GM12878 (cell line): ENCODE measurements around the gene SSH2. TPM values are rescaled to one million over a fixed set of nuclear protein-coding genes. Genes with fewer than 3 reads are reported as not detected.

ENCODE experiments used
- ATF7 ChIP-seq: fragments of 450-650 bp; IDR thresholded peaks from 2 replicates; pipeline ENCODE4 v1.6.1; 2016; ENCODE audit warnings: low read depth, mild to moderate bottlenecking
- CBX3 ChIP-seq: fragments of 200-600 bp; sonication (generic); IDR thresholded peaks from 2 replicates; pipeline ENCODE4 v1.6.1; 2016; ENCODE audit warnings: low read depth, borderline replicate concordance
- ELK1 ChIP-seq: IDR thresholded peaks from 2 replicates; pipeline ENCODE4 v1.6.1; 2012; ENCODE audit warnings: low read depth, low read length, improper control_type of control experiment
- HDAC6 ChIP-seq: fragments of 200-600 bp; sonication (generic); IDR thresholded peaks from one replicate; pipeline ENCODE4 v1.8.0; 2017; ENCODE audit warnings: antibody characterized with exemption; ENCODE audit not compliant: unreplicated experiment
- JUNB ChIP-seq: IDR thresholded peaks from 2 replicates; pipeline ENCODE4 v1.6.1; 2016; ENCODE audit warnings: antibody characterized with exemption, mild to moderate bottlenecking
- MTA3 ChIP-seq: IDR thresholded peaks from 2 replicates; pipeline ENCODE4 v1.6.1; 2012; ENCODE audit warnings: low read length, inconsistent platforms, borderline replicate concordance
- NFYB ChIP-seq: IDR thresholded peaks from 2 replicates; pipeline ENCODE4 v1.6.1; 2011; ENCODE audit warnings: low read depth, mild to moderate bottlenecking, low read length, improper control_type of control experiment, moderate library complexity; ENCODE audit not compliant: insufficient read depth
- NR2F1 ChIP-seq: fragments of 450-650 bp; conservative IDR thresholded peaks from 2 replicates; pipeline ENCODE4 v1.6.1; 2017; ENCODE audit warnings: mild to moderate bottlenecking
- RAD21 ChIP-seq: IDR thresholded peaks from 2 replicates; pipeline ENCODE4 v1.6.1; 2011; ENCODE audit warnings: mild to moderate bottlenecking, low read depth, low read length, moderate library complexity; ENCODE audit not compliant: insufficient read depth
- RAD51 ChIP-seq: fragments of 450-650 bp; IDR thresholded peaks from 2 replicates; pipeline ENCODE4 v1.6.1; 2016; ENCODE audit warnings: moderate library complexity, mild to moderate bottlenecking, inconsistent platforms
- RB1 ChIP-seq: fragments of 450-650 bp; formaldehyde crosslinking; IDR thresholded peaks from 2 replicates; pipeline ENCODE4 v1.6.1; 2017; ENCODE audit warnings: mild to moderate bottlenecking, borderline replicate concordance
- RELB ChIP-seq: fragments of 450-650 bp; IDR thresholded peaks from 2 replicates; pipeline ENCODE4 v1.6.1; 2017; ENCODE audit warnings: low read depth, mild to moderate bottlenecking, moderate library complexity
- RFX5 ChIP-seq: IDR thresholded peaks from 2 replicates; pipeline ENCODE4 v1.6.1; 2011; ENCODE audit warnings: low read depth, low read length, improper control_type of control experiment
- RUNX3 ChIP-seq: IDR thresholded peaks from 2 replicates; pipeline ENCODE4 v1.6.1; 2012; ENCODE audit warnings: low read length, inconsistent platforms
- STAT1 ChIP-seq: fragments of 450-650 bp; conservative IDR thresholded peaks from 2 replicates; pipeline ENCODE4 v1.6.1; 2014; ENCODE audit warnings: antibody characterized with exemption, mild to moderate bottlenecking
- STAT3 ChIP-seq: IDR thresholded peaks from 2 replicates; pipeline ENCODE4 v1.6.1; 2011; ENCODE audit warnings: low read depth, low read length, improper control_type of control experiment
- TARDBP ChIP-seq: IDR thresholded peaks from 2 replicates; pipeline ENCODE4 v1.6.1; 2016; ENCODE audit warnings: borderline replicate concordance
- ZNF207 ChIP-seq: fragments of 450-650 bp; IDR thresholded peaks from 2 replicates; pipeline ENCODE4 v1.6.1; 2014; ENCODE audit warnings: antibody characterized with exemption, mild to moderate bottlenecking, borderline replicate concordance
- ZZZ3 ChIP-seq: IDR thresholded peaks from 2 replicates; pipeline ENCODE4 v1.6.1; 2011; ENCODE audit warnings: low read depth; ENCODE audit not compliant: control insufficient read depth, insufficient read length
- polyA plus RNA-seq, 11 experiments: library from polyadenylated mRNA; depleted of rRNA in 4 of 11; unstranded in 6 of 11; stranded (reverse) in 5 of 11; fragments of >200 nt; fragmentation: Nextera tagmentation in 4 of 11; fragmentation: Illumina TruSeq in 1 of 11; extraction: Ambion mirVana in 4 of 11; extraction: Trizol in 1 of 11; gene quantifications; 1 replicate in 1 of 11; 2 replicates in 10 of 11; pipeline versions ENCODE4 v1.2.1 to v1.2.3, GENCODE V29; 2011 to 2016; ENCODE audit warnings: inconsistent platforms in 2 of 11, missing spikeins in 2 of 11, low read depth in 1 of 11
- total RNA-seq, 4 experiments: library from RNA; depleted of rRNA in 3 of 4; stranded (reverse); fragments of >200 nt in 3 of 4; fragmentation: Illumina TruSeq in 1 of 4; extraction: Trizol in 1 of 4; gene quantifications; 2 replicates each; pipeline versions ENCODE4 v1.2.1 to v1.2.3, GENCODE V29; 2013 to 2021
- TF ChIP-seq, protein P1 (sequence below): IDR thresholded peaks from 2 replicates; pipeline ENCODE4 v1.6.1; 2011; ENCODE audit warnings: borderline replicate concordance, low read depth, mild to moderate bottlenecking, moderate library complexity, low read length; ENCODE audit not compliant: insufficient read depth, poor library complexity, severe bottlenecking
- TF ChIP-seq, protein P2 (sequence below): IDR thresholded peaks from 2 replicates; pipeline ENCODE4 v1.6.1; 2012; ENCODE audit warnings: improper control_type of control experiment, low read depth, low read length; ENCODE audit not compliant: insufficient replicate concordance

The SSH2 gene
- total and polyA plus RNA-seq, 10 of the 15 experiments (the other 5 are each of a cell fraction or from before 2014, with no cell fraction given) = 9.3 to 65.9 (median 34.0) TPM

DNA sequence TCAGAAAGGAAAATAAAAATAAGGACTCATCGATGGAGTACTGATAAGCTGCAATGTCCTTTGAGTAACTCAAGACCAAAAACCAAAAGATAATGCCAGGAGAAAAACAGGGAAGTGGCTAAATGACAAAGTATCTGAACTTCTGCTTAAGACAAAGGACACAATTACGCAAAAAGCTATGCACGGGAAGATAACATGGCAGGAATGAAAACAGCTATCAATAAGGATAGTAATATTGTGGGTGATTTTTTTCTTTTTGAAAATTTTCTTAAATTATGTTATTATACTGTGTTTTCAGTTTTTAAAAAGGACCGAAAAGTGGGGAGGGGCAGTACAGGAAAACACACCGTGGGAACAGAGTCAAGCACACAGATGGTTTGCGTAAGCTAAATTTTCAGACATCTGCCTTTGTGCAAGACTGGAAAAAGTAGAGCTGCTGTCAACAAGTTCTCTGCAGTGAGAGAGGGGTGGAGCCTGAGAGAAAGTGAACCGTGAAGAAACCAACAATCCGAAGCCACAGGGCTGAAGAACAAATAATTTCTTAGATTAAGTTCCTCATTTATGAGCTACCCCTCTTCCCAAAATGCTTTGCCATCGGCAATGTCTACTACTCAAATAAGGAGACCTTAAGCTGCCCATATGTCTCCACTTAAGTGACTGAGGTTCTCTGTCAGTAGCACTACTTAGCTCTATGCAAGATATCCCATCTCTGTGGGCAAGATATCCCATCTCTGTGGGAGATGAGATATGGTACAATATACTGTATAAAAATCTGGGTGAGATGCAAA, 207.4 kb downstream of the SSH2 start (continued):
- TF ChIP-seq CBX3 (no peak), RAD21 (no peak; the same call in 1 of the 2 replicates), ELK1 (no peak), TARDBP (no peak), RELB (peak; percentile 69), HDAC6 (no peak), RUNX3 (peak; percentile 66), STAT3 (no peak), RAD51 (no peak; the same call in 1 of the 2 replicates), ZZZ3 (no peak), RB1 (no peak), ATF7 (no peak; the same call in none of the 2 replicates), RFX5 (no peak), MTA3 (peak; percentile 51; the same call in 1 of the 2 replicates), ZNF207 (no peak), NFYB (0 out of 2 replicates have a peak, but pooled peaks have one; percentile 20), STAT1 (no peak), NR2F1 (no peak), JUNB (no peak)
- TF ChIP-seq, protein P1, sequence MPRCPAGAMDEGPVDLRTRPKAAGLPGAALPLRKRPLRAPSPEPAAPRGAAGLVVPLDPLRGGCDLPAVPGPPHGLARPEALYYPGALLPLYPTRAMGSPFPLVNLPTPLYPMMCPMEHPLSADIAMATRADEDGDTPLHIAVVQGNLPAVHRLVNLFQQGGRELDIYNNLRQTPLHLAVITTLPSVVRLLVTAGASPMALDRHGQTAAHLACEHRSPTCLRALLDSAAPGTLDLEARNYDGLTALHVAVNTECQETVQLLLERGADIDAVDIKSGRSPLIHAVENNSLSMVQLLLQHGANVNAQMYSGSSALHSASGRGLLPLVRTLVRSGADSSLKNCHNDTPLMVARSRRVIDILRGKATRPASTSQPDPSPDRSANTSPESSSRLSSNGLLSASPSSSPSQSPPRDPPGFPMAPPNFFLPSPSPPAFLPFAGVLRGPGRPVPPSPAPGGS = peak; percentile 63
- TF ChIP-seq, protein P2, sequence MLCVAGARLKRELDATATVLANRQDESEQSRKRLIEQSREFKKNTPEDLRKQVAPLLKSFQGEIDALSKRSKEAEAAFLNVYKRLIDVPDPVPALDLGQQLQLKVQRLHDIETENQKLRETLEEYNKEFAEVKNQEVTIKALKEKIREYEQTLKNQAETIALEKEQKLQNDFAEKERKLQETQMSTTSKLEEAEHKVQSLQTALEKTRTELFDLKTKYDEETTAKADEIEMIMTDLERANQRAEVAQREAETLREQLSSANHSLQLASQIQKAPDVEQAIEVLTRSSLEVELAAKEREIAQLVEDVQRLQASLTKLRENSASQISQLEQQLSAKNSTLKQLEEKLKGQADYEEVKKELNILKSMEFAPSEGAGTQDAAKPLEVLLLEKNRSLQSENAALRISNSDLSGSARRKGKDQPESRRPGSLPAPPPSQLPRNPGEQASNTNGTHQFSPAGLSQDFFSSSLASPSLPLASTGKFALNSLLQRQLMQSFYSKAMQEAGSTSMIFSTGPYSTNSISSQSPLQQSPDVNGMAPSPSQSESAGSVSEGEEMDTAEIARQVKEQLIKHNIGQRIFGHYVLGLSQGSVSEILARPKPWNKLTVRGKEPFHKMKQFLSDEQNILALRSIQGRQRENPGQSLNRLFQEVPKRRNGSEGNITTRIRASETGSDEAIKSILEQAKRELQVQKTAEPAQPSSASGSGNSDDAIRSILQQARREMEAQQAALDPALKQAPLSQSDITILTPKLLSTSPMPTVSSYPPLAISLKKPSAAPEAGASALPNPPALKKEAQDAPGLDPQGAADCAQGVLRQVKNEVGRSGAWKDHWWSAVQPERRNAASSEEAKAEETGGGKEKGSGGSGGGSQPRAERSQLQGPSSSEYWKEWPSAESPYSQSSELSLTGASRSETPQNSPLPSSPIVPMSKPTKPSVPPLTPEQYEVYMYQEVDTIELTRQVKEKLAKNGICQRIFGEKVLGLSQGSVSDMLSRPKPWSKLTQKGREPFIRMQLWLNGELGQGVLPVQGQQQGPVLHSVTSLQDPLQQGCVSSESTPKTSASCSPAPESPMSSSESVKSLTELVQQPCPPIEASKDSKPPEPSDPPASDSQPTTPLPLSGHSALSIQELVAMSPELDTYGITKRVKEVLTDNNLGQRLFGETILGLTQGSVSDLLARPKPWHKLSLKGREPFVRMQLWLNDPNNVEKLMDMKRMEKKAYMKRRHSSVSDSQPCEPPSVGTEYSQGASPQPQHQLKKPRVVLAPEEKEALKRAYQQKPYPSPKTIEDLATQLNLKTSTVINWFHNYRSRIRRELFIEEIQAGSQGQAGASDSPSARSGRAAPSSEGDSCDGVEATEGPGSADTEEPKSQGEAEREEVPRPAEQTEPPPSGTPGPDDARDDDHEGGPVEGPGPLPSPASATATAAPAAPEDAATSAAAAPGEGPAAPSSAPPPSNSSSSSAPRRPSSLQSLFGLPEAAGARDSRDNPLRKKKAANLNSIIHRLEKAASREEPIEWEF = peak; percentile 62
